GM19035 (cell line): ENCODE measurements around the gene P2RY2.

ENCODE experiments used
- ATAC-seq: cut with Tn5 transposase; IDR thresholded peaks from one replicate; pipeline ENCODE4 v1.9.1; 2021; ENCODE audit not compliant: unreplicated experiment

The P2RY2 gene

DNA sequence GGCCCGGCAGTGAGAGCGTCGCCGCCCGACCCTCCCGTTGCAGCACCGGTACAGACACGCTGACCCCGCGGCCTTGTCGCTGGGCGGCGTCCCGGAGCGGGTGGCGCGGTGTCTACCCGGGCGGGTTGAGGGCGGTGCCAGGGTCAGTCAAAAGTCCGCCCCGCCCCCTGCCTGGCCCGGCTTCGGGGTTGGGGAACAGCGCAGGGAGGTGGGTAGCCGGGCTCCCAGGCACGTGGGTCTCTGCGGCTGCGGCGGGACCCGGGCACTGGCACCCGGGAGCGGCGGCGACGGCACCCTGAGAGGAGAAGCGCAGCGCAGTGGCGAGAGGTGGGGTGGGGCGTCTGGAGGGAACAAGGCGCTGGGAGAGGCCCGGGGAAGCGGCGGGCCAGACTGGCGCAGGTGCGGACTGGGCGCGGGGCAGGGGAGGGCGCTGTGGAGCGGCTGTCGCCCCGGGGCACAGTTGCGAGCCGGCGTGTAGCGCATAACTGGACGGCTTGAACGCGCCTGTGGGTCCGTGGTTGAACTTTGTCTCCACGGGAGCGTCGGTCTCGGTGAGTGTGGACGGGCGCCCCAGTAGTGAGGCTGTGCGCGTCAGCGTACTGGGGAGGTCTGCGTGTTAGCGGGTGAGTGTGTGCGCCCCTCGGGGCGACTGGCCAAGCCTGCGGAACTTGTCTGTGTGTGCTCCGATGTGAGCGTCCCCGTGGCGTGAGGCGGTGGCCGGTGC, at the start of gene P2RY2:
P2RY2 (plus strand) TSS at position 176 of the 724 bp plus-strand sequence. CDS start 15,879 bp downstream, outside the sequence.
- ATAC-seq = peak; percentile 48

DNA sequence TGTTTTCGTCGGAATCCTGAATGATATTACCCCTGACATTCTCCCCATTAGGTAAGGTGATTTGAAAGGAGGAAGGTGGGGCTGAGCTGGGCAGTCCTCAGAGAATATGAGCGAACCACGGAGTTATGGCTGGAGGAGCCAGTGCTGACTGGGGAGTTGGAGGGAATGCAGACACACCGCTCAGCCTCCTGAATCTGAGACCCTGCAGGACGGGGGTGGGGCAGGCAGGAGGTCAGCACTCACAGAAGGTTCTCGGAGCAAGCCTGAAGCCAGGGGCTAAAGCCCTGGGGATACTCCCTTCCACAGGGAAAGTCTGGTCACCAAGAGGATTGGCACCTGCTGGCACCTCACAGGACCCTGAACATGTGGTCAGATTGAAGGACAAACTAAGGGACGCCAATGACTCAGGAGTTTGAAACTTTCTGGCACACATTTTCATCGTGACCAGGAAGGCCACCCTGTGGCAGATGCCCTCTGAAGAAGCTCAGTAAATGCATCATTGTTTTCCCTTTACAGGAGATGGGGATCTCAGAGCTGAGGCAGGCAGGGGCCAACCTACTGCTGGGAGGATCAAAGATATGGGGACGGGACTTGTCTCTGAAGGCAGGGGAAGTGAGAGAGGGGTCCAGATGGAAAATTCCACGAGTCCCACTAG, 49.0 kb upstream of the P2RY2 start:
- no peak for ATAC-seq

DNA sequence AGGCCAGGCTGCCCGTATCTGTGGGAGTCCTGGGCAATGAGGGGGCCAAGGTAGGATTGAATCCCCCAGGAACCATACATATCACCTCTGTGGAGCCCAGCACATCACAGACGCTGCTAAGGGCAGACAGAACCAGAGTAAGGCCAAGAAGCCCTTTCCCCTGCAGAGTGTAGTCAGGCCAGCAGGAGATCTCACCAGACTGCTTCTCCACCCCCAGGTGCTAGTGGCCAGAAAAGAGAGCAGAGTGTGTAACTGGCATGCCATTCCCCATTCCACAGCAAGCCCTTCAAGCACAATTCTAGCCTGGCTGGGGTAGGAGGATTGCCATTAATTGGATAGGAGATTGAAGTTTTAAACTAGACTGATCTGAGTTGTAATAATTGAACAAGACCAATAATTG, 47.9 kb upstream of the P2RY2 start:
- no peak for ATAC-seq

DNA sequence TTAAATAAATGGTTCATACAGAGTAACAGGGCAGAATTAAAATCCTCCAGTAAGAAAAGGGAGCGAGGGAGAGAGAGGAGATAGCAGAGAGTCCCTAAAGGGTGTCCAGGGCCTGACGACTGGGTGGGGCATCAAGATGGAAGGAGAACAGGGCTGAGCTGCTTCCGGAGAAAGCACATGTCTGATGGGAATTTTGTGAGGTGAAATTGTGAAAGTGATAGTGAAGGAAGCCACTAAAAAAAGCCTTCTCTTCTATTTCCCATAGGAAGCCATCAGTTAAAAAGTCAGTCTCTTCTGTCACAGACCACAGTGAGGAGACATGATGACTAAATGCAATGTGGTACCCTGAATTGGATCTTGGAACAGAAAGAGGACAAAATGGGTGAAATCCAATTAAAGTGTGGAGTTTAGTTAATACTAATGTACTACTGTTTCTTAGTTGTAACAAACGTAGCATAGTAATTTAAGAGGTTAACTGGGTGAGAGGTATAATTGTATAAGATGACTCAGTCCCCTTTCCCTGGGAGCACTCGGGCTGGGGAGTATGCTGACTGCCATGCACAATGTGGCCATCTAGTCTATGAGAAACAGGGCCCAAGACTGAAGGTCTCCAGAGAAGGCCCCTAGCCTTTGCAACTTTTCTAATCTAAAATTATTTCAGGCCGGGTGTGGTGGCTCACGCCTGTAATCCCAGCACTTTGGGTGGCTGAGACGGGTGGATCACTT, 46.5 kb upstream of the P2RY2 start:
- no peak for ATAC-seq

DNA sequence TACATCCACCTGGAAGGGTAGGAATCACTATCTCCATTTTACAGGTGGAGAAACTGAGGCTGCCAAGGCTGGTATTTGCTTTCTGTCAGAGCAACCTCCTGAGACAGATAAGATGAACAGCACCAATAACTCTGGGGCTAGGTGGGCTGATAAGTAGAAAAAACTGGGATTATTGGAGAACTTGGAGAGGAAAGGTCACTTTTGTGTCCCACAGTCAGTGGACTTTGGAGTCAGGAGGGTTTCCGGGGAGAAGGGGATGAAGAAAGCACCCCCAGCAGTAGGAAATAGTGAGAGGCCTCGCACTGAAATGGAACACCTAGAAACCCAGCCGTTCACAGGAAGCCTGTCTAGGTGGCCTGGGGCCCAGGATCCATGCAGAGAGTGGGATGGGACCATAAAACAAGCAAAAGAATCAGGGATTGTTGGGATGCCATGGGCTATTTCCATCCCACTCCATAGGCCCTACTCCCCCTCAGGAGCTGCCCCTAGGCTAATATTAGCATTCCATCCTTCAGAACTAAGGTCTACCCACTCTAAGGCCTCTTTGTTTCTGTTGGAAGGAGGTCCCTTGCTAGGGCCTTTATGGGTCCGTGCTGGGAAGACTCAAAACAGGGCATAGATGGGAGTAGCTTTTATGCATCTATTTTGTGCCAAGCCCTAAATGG, 45.0 kb upstream of the P2RY2 start:
- ATAC-seq = no peak

DNA sequence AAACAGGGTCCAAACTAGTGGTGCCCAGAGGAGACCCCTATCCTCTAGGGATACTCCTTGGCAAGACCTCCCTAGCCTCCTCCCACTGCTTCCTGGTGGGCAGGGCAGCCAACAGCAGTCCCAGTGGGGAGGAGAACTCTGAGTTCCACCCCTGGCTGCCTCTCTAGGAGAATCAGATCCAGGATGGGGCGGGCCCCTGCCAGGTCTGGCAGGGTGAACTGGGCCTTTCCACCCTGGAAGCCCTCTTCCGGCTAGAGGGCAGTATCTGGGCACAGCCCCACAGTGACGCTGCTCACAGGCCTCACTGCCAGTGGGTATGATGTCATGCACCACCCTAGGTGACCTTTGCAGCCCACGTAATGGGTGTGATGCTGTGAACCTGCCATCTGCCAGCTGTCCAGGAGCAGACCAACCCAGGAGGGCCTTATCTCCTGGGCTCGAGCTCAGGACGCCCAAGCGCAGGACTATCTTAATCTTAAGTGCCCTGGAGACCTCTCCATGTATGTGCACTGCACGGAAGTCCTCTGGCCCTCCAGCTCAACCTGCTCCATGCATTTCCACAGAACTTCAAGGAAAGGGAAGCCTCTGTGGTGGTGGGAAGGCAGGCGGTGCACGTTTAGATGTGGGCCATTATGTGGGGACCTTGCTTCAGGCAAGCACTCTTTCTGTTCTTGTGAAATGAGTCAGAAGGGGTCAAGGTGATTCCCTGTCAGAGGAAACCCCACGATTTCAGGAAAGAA, 44.2 kb upstream of the P2RY2 start:
- ATAC-seq = no peak

DNA sequence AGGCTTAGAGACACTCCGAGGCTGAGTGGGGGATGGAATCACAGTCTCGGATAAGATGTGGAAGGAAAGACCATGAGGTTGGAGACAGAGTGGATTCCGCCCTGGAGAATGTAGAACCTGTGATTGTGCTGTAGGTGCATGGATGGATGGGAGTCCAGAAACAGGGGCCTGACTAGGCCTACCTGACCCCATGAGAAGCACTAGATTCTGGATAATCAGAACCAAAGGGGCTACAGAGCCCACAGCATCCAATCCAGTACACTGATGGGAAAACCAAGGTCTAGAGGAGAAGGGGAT, 43.6 kb upstream of the P2RY2 start:
- ATAC-seq = no peak

DNA sequence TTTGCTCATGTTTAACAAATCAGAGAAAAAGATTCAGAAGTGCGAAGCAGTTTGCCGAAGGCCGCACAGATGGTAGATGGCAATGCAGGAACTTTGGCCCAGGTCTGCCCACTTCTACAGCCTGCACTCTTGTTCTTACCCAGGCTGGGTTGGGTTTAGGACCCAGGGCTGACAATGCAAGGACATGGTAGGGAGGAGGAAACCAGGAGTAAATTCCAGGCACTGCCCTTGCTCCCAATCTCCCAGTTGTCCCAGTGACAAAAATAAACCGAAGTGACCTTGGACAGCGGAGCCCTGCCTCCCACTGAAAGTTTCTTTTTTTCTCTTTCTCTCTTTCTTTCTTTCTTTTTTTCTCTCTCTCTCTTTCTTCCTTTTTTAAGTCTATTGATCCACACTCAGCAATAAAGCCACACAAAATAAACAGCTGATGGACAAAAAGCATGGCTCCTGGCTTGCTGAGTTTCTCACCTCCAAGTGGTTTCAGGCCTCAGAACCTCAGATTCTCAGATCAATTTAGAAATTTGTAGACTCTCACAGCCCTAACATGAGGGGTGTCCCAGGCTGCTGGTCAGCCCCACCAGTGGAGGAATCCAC, 42.4 kb upstream of the P2RY2 start:
- no peak for ATAC-seq

DNA sequence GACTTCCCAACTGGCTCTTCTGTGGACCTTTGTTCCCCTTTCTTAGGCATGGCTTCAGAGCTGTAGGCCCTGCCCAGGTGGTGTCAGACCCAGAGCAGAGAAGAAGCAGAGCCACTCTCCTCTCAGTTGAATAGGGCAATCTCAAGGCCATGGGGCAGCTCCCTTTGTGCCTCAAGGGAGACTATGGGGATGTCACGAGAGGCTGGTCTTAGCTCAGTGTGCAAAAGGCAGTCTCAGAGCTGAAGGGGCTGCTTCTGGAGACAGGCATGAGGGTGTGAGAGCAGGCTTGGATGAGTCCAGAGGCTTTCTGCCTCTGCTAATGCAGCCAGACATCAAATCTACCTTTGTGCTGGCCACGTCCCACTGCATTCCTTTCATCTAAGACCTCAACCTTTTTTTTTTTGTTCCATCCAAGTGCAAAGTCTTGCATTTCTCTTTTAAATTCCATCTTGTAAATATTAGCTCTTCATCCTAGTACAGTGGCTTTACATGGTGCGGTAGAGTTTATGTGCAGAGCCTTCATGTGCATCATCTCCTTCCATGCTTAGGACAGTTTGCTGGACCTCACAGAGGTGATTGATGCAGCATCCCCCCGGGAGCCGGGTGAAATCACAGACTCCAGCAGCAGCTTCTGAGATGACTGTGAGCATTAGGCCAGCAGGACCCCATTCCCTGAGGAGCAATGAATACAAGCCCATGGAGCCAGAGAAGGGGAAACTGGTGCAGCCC, 41.8 kb upstream of the P2RY2 start:
- ATAC-seq = no peak

DNA sequence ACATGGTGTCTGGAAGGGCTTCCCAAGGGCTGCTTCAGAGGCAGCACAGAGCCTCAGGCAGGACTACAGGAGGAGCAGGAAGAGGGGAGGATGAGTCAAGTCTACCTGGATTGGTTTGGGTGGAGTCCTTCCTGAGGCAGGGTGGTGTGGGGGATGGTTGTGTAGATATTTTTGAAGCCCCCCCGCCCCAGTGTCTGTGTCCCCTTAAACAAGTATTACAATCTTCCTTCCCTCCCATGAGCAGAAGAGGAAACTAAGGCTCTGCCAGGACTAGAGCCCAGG, 41.3 kb upstream of the P2RY2 start:
- ATAC-seq = no peak

DNA sequence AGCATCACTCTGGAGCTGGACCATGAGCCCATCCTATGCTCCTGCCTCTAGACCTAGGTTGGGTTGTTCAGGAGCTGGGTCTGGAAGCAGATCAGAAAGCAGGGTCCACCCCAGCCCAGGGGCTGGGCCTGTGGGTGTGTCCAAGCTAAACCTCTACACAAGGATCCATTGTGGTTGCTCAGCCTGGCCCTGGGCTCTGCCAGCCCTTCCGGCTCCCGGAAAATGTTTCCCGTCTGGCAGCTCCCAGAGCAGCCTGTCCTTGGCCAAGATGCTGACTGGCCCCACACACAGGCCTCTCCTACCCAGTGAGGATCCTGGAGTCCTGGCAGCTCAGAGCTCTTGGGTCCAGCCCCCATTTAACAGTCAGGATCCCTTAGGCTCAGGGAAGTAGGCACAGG, 40.7 kb upstream of the P2RY2 start:
- no peak for ATAC-seq

DNA sequence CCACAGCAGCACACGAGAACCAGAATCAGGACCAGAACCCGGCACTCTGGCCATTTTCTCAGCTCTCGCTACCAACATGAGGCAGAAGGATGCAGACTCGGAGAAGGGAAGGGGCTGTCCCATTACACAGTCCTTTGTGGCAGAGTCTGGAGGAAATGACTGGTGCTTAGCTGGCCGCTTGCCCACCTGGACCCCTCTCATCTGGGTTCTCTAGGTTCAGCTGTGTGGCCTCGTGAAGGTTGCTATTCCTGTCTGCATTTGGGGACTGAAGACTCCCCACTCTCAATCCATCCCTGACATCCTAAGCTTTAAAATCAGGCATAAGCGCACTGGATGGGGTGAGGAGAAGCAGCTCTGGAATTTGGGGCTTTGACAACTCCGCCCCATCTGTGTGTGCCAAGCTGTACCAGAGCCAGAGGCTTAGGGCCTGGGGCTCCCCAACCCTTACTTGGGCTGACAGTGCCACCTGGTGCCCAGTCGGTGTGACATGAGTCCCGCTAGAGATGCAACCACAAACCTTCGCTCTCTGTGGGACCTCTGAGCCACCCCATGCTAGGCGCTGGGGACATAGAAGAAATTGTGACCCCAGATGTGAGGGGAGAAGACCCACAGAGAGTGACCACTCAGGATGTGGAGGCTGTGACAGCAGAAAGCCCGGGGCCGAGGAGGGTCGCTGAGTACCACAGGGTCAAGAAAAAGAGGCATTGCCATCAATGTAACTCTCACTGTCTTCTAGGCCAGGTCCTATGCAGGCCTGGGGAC, 40.1 kb upstream of the P2RY2 start:
- peak; percentile 73 for ATAC-seq

DNA sequence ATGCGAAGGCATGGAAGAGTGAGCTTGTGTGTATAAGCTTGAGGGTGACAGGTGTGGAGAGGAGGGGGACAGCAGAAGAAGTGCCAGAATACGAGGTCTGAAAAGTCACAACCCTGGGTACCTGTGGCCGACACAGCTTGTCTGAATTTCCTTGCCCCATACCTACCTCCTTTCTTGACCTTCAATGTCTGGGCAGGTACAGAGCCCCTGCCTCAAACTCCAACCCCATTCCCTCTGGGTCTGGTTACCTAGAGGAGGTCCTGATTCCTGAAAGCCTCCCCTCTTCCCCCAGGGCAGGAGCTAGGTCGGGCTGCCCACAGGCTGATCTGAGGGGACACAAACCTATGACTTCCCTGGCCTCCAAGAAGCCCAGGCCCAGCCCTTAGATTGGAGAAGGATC, 39.4 kb upstream of the P2RY2 start:
- ATAC-seq = no peak

DNA sequence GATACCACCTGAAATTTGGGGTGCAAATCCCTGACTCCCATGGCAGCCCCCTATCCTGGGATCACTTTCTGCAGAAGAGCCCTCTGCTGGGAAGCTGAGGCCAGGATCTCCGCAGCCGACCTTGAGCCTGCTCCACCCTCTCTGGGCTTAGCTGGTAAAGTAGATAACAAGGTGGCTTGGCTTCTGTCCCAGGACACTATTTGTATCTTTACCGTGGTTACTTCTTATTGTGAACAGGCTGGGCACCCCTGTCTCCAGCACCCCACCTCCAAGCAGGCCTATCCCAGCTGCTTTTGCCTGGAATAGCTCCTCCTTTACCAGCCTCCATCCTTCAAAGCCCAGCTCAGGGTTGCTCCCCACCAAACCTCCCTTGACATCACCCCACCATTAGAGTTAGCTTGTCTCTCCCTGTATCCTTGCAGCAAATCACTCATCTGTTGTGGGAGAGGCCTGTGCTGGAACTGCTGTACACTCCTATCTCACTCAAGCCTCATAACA, 35.2 kb upstream of the P2RY2 start:
- no peak for ATAC-seq

DNA sequence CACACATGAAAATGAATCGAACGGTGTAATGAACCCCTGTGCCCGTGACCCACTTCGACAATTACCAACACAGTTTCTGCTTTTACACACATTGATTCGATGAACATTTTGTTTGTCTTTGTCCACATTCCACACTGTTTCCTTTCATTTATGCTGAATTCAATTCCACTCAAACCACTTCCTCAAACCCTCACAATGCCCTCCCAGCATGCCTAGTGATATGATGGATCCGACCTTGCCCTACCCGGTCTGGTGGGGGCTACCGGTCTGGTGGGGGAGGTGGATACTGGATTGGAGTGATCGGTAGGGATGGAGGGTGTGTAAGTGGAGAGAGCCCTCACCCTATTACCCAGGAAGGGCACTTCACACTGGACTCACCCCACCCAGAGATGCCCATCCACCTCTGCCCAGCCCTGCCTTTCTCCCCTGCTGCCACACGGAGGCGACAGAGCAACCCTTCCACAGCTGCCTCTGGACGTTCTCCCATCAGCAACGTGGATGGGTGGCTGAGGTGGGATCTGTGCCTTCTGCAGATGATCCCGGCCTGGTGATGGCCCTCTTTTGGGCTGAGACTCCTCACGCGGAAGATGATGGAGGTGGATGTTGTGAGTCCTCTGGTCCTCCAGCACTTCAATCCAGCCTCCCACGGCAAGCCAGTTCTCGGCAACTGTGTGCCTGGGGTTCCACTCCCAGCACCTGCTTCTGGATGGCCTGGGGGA, 33.0 kb upstream of the P2RY2 start:
- ATAC-seq = no peak

DNA sequence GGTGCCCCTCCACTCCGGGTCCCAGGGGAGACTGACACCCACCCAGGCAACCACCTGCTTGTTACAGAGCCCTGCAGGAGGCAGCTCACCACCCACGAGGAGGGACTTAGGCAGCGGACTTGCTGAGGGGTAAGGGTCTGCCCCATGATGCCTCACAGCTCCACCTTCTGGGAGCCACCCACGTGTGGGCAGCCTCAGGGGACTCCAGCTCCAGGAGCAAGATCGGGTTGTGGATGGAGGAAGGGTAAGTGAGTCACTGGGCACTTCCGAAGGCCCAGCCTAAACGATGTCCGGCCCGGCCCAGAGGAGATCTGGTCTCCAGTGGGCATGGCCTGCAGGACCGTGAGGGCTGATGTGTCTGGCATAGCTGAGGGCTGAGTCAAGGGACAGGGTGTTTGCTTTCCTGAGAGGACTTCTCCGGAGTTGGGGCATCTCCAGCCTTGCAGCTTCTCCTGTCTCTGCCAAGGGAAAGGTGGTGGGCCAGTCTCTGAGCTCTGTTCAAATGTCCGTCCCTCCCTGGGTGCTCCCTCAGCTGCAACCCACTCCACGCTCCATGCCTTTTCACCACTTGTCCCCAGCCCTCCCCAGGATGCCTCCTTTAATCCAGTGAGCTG, 32.3 kb upstream of the P2RY2 start:
- no peak for ATAC-seq

DNA sequence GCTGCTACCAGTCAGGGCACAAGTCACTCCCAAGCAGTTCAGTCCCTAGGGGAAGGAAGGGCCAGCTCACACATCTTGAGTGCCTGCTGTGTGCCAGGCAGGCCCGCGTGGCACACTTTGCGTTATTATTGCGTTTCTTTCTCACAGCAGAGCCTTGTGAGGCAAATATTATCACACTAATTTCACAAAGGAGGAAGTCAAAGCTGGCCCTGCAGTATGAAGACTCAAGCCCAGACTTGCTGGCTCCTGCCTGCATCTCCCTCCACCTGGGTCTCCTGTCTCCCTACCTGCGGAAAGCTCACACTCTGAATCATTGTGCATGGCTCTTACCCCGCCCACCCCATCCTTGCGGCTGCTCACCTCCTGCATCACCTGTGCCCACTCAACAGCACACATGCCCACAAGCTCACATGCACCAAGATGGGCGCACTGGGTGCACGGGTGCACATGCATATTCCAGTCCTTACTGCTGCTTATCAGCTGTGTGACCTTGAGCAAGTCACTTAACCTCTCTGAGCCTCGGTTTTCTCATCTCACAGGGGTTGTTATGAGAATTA, 31.7 kb upstream of the P2RY2 start:
- ATAC-seq = no peak

DNA sequence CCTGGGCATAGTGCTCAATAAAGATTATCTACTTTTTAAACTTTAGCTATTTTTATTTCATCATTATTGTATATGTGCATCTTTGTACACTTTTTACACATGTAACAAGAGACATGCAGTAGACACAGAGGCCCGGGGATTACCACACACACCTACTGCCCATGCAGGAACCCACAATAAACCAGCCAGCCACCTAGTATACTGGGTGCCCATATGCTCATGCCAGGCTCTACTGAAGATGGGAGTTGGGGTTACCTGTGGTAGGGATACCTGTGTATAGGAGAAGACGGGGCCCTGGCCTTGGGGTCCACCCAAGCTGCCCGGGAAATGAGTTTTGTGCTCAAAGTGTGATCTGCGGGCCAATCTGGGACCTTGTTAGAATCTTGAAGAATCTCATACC, 31.2 kb upstream of the P2RY2 start:
- no peak for ATAC-seq
